Bronchial epithelial cell (primary cell): ENCODE measurements around the gene PTCRA. TPM values are rescaled to one million over a fixed set of nuclear protein-coding genes. Genes with fewer than 3 reads are reported as not detected.

ENCODE experiments used
- DNase-seq: peaks from one replicate; pipeline ENCODE4 v3.0.0-alpha.2; 2010; ENCODE audit warnings: low read depth
- FAIRE-seq: peaks from 2 replicates; lab custom pipeline; 2011; peaks lifted over from hg19 to GRCh38; lab: Jason Lieb, UNC
- H3K27me3 ChIP-seq: 2 replicates; pipeline ENCODE4 v1.5.1; 2011; ENCODE audit warnings: low read length; ENCODE audit not compliant: control insufficient read depth, insufficient read depth
- H3K36me3 ChIP-seq: 2 replicates; pipeline ENCODE4 v1.5.1; 2011; ENCODE audit warnings: low read length; ENCODE audit not compliant: control insufficient read depth, insufficient read depth
- H3K4me3 ChIP-seq: 2 replicates; pipeline ENCODE4 v1.5.1; 2011; ENCODE audit warnings: mild to moderate bottlenecking, low read depth, low read length, control low read depth
- CTCF ChIP-seq: IDR thresholded peaks from 2 replicates; pipeline ENCODE4 v1.5.1; 2011; ENCODE audit warnings: mild to moderate bottlenecking, moderate library complexity, low read length, control low read depth, inconsistent platforms; ENCODE audit not compliant: insufficient read depth, severe bottlenecking
- total RNA-seq: library from RNA; depleted of rRNA; stranded (reverse); fragments of >200 nt; gene quantifications from 2 replicates; pipeline ENCODE4 v1.2.1, GENCODE V29; 2014

The PTCRA gene
- total RNA-seq, 1 donor from 2014 or later: not detected

GRCh38 chr6:42914546-42914945, 1.3 kb upstream of the PTCRA start:
- FAIRE-seq (no peak), DNase-seq (no peak)
- Histone ChIP-seq H3K27me3 (no peaks in the 10 kb centered on the region), H3K4me3 (no peak overlapping the region), H3K36me3 (no peaks in the 10 kb centered on the region)
- TF ChIP-seq CTCF: no peak

- no peaks in the 10 kb centered on the region for H3K36me3 ChIP-seq
- DNase-seq (no peak), FAIRE-seq (peak; percentile 52)
- H3K4me3 ChIP-seq: no peak overlapping the region
- H3K27me3 ChIP-seq: no peaks in the 10 kb centered on the region
- TF ChIP-seq CTCF: no peak
These were observed 435 bp downstream of the PTCRA start for GRCh38 chr6:42916288-42916687.

GRCh38 chr6:42921801-42922200, 5.9 kb downstream of the PTCRA start:
- DNase-seq (no peak), FAIRE-seq (no peak)
- no peak overlapping the region for H3K4me3 ChIP-seq
- H3K36me3 ChIP-seq: no peaks in the 10 kb centered on the region
- H3K27me3 ChIP-seq: no peaks in the 10 kb centered on the region
- no peak for TF ChIP-seq CTCF

GRCh38 chr6:42923666-42924065, 7.8 kb downstream of the PTCRA start:
- H3K27me3 ChIP-seq: no peaks in the 10 kb centered on the region
- no peak overlapping the region for H3K4me3 ChIP-seq
- DNase-seq: no peak
- no peak for FAIRE-seq
- TF ChIP-seq CTCF: no peak
- H3K36me3 ChIP-seq: no peaks in the 10 kb centered on the region

- no peak for FAIRE-seq
These were observed 9.5 kb downstream of the PTCRA start for GRCh38 chr6:42925248-42925857.

More at GRCh38 chr6:42925248-42925857, 9.5 kb downstream of the PTCRA start:
- DNase-seq: no peak
- H3K36me3 ChIP-seq: no peaks in the 10 kb centered on the region
- TF ChIP-seq CTCF: no peak
- no peaks in the 10 kb centered on the region for H3K27me3 ChIP-seq
- no peak overlapping the region for H3K4me3 ChIP-seq
